Mucosa of gallbladder (tissue), 1 donor: Measurements from ENCODE around the gene GM2A. TPM values are rescaled to one million over a fixed set of nuclear protein-coding genes. Genes with fewer than 3 reads are reported as not detected.
A peak's percentile ranks its signal among the peaks of the same experiment; 100 is the strongest.
"Not testable (repeated sequence)": the region's sequence is repeated elsewhere in the genome, so short reads cannot be mapped to it uniquely, and the experiment has no call there.

Experiments
- DNase-seq: peaks from one replicate; pipeline ENCODE4 v3.0.0-alpha.2; 2020; ENCODE audit warnings: low spot score
- total RNA-seq: library from RNA; stranded (reverse); gene quantifications from one replicate; pipeline ENCODE4 v1.2.1, GENCODE V29; 2021
- donor health status: DM: no; HTN: no; CAD: no.

GM2A gene
- total RNA-seq, 1 donor from 2014 or later: 38.1 TPM

- no peak for DNase-seq
Measured at GRCh38 chr5:151251621-151252020, 1.4 kb upstream of the GM2A start.

GRCh38 chr5:151253605-151253950 lies 593 bp downstream of the GM2A start:
- no peak for DNase-seq

GRCh38 chr5:151254556-151254955 lies 1.6 kb downstream of the GM2A start:
- no peak for DNase-seq

GRCh38 chr5:151254990-151255389 lies 2.0 kb downstream of the GM2A start:
- DNase-seq: not testable (repeated sequence)

GRCh38 chr5:151255621-151256286 lies 2.8 kb downstream of the GM2A start:
- no peak for DNase-seq

GRCh38 chr5:151257731-151258181 lies 4.8 kb downstream of the GM2A start:
- no peak for DNase-seq

GRCh38 chr5:151258201-151258611 lies 5.2 kb downstream of the GM2A start:
- DNase-seq: no peak

GRCh38 chr5:151258816-151259215 lies 5.8 kb downstream of the GM2A start:
- DNase-seq: no peak

GRCh38 chr5:151259931-151260330 lies 6.9 kb downstream of the GM2A start:
- DNase-seq: no peak

- no peak for DNase-seq
Measured at GRCh38 chr5:151262532-151262931, 9.5 kb downstream of the GM2A start.

GRCh38 chr5:151264113-151264512 lies 11.1 kb downstream of the GM2A start:
- DNase-seq: no peak

GRCh38 chr5:151267491-151268260 lies 14.7 kb downstream of the GM2A start:
- DNase-seq: no peak

- DNase-seq: no peak
Measured at GRCh38 chr5:151270599-151270998, 17.6 kb downstream of the GM2A start.

- DNase-seq: no peak
Measured at GRCh38 chr5:151271336-151271735, 18.4 kb downstream of the GM2A start.

GRCh38 chr5:151274666-151275065 lies 21.7 kb downstream of the GM2A start:
- DNase-seq: peak; percentile 48

- no peak for DNase-seq
Measured at GRCh38 chr5:151275803-151276202, 22.8 kb downstream of the GM2A start.

GRCh38 chr5:151278845-151279244 lies 25.9 kb downstream of the GM2A start:
- no peak for DNase-seq

GRCh38 chr5:151280443-151280842 lies 27.5 kb downstream of the GM2A start:
- DNase-seq: no peak

GRCh38 chr5:151281001-151281639 lies 28.1 kb downstream of the GM2A start:
- DNase-seq: no peak

- DNase-seq: no peak
Measured at GRCh38 chr5:151283120-151283825, 30.3 kb downstream of the GM2A start.

GRCh38 chr5:151284392-151284967 lies 31.5 kb downstream of the GM2A start:
- DNase-seq: no peak

GRCh38 chr5:151285683-151286082 lies 32.7 kb downstream of the GM2A start:
- DNase-seq: no peak
